ENCODE results near the gene IVNS1ABP. TPM values are rescaled to one million over a fixed set of nuclear protein-coding genes. Genes with fewer than 3 reads are reported as not detected.
"Not testable (repeated sequence)": the region's sequence is repeated elsewhere in the genome, so short reads cannot be mapped to it uniquely, and the experiment has no call there.

The IVNS1ABP gene
- polyA plus RNA-seq (2013, experiment 1 of 2): 17.1 TPM
- polyA plus RNA-seq (2013, experiment 2 of 2): 17.3 TPM

DNA sequence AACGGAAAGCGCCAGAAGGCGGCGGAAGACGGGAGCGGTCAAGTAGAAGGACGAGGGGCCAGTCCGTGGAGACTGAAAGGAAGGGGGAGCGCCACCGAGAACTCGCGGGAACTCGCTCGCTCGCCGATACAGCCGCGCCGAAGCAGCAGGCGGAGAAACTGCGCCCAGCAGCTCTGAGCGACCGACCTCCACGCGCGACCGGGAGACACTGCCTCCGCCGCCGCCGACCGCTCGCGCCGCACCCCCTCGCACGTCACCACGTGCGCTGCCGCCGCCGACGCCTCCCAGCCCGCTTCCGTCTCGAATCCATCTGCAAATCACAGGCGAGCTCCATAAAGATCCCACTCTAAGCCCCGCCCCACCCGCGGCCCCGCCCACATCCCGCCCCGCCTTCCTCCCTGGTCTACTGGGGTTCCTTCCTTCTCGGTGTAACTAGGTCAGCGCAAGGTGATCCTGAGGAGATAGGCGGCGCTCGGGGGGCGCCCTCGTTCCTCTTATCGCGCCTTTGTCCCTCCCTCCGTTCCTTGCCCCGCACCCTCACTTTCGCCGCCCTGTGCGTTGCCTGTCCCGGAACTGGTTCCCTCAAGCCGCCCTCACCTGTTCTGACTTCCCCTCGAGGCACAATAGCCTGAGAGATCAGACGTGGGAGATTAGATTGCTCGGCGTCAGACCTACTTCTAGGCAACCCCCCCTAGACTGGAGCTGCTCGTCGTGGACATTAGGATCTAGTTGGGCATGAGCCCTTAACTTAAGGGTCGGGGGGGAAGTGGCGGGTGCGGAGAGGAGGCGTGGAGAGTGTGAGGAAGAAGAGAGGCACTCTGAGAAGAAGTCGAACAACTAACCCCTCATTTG, at the start of gene IVNS1ABP:
Gene IVNS1ABP (minus strand): TSS at position 210 of the 852 bp plus-strand sequence. CDS start 7,750 bp downstream, outside the sequence.
- Histone ChIP-seq H3K23ac (ENCODE audit: low read length in 2 of 2) (peak within 1 kb of the TSS in 1 of 2 experiments; percentile 57), H3K36me3 (ENCODE audit: control insufficient read depth in 1 of 2, insufficient read depth in 2 of 2, low read depth in 1 of 2, low read length in 2 of 2) (no peaks in the 10 kb centered on the region), H3K27me3 (ENCODE audit: control insufficient read depth in 1 of 2, insufficient read depth in 1 of 2, low read length in 2 of 2) (no peaks in the 10 kb centered on the region), H2BK5ac (ENCODE audit: low read depth, low read length, poor library complexity, severe bottlenecking) (peak within 1 kb of the TSS; percentile 97), H2AK5ac (ENCODE audit: low read length, severe bottlenecking) (peak within 1 kb of the TSS; percentile 98), H3K9me3 (ENCODE audit: control insufficient read depth, low read length) (no peaks in the 10 kb centered on the region), H2AFZ (ENCODE audit: low read depth, low read length) (peak within 1 kb of the TSS; percentile 64), H3K9ac (ENCODE audit: low read length) (peak within 1 kb of the TSS; percentile 95), H4K8ac (ENCODE audit: low read length) (peak within 1 kb of the TSS; percentile 92), H3K14ac (ENCODE audit: low read length in 2 of 2) (peak within 1 kb of the TSS; percentile 2 to 89), H3K4me3 (ENCODE audit: insufficient read depth in 1 of 2, low read depth in 1 of 2, low read length in 2 of 2) (peak within 1 kb of the TSS; percentile 80 to 97), H3K18ac (ENCODE audit: low read depth in 1 of 2, low read length in 2 of 2) (peak within 1 kb of the TSS; percentile 93 to 95), H3K4me2 (ENCODE audit: low read length, poor library complexity, severe bottlenecking) (peak within 1 kb of the TSS; percentile 76), H3K4me1 (ENCODE audit: control insufficient read depth, insufficient read depth, low read depth, low read length) (peaks cover 3% of the 10 kb centered on the region), H3K79me1 (replicated peaks; ENCODE audit: low read length, poor library complexity, severe bottlenecking) (no peaks in the 10 kb centered on the region), H2BK12ac (ENCODE audit: low read length in 2 of 2) (peak within 1 kb of the TSS; percentile 54 to 57), H2BK15ac (ENCODE audit: low read depth, poor library complexity, severe bottlenecking) (peak within 1 kb of the TSS; percentile 93), H3K27ac (ENCODE audit: low read length, poor library complexity, severe bottlenecking) (peak within 1 kb of the TSS; percentile 98), H4K91ac (ENCODE audit: low read length) (peak within 1 kb of the TSS; percentile 80), H2BK120ac (ENCODE audit: low read depth, low read length) (peak within 1 kb of the TSS; percentile 57), H3K4ac (ENCODE audit: low read depth in 1 of 2, low read length in 2 of 2) (peak within 1 kb of the TSS; percentile 81 to 87)
- WGBS: 2% methylated on average over 61 of the region's 80 CpGs
- peak; percentile 91 for DNase-seq

DNA sequence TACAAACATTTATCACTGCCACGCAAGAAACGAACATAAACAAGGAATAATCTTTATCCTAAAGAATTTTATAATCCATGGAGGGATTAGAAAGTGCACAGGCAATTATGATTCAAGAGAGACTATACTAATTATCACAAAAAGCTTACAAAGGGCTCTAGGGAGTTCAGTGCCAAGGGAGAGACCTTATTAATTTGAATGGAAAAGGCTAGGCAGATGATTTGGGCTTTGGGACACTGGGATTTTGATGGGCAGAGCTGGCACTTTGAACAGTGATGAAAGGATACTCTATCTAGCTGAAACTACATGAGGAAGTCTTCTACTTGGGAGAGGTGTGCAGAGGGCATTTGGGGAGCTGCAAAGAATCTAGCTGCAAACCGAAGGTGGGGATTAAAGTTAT, 48.9 kb upstream of the IVNS1ABP start:
- H3K4me1 ChIP-seq (ENCODE audit: control insufficient read depth, insufficient read depth, low read depth, low read length): no peaks in the 10 kb centered on the region
- H3K4me2 ChIP-seq (ENCODE audit: low read length, poor library complexity, severe bottlenecking): no peak overlapping the region
- no peak overlapping the region for H3K4ac ChIP-seq (ENCODE audit: low read depth in 1 of 2, low read length in 2 of 2)
- H4K91ac ChIP-seq (ENCODE audit: low read length): no peak overlapping the region
- 89% methylated on average over 1 of the region's 3 CpGs for WGBS
- no peak overlapping the region for H2BK12ac ChIP-seq (ENCODE audit: low read length in 2 of 2)
- H3K9me3 ChIP-seq (ENCODE audit: control insufficient read depth, low read length): peaks cover 5% of the 10 kb centered on the region
- H3K79me1 ChIP-seq (replicated peaks; ENCODE audit: low read length, poor library complexity, severe bottlenecking): no peaks in the 10 kb centered on the region
- H2BK120ac ChIP-seq (ENCODE audit: low read depth, low read length): no peak overlapping the region
- no peak overlapping the region for H3K23ac ChIP-seq (ENCODE audit: low read length in 2 of 2)
- no peaks in the 10 kb centered on the region for H3K27me3 ChIP-seq (ENCODE audit: control insufficient read depth in 1 of 2, insufficient read depth in 1 of 2, low read length in 2 of 2)
- H2AK5ac ChIP-seq (ENCODE audit: low read length, severe bottlenecking): no peak overlapping the region
- no peak overlapping the region for H3K9ac ChIP-seq (ENCODE audit: low read length)
- H3K36me3 ChIP-seq (ENCODE audit: control insufficient read depth in 1 of 2, insufficient read depth in 2 of 2, low read depth in 1 of 2, low read length in 2 of 2): no peaks in the 10 kb centered on the region
- no peak overlapping the region for H2BK5ac ChIP-seq (ENCODE audit: low read depth, low read length, poor library complexity, severe bottlenecking)
- no peak overlapping the region for H3K18ac ChIP-seq (ENCODE audit: low read depth in 1 of 2, low read length in 2 of 2)
- no peak overlapping the region for H3K14ac ChIP-seq (ENCODE audit: low read length in 2 of 2)
- DNase-seq: no peak
- no peak overlapping the region for H3K27ac ChIP-seq (ENCODE audit: low read length, poor library complexity, severe bottlenecking)
- H2AFZ ChIP-seq (ENCODE audit: low read depth, low read length): no peak overlapping the region
- no peak overlapping the region for H3K4me3 ChIP-seq (ENCODE audit: insufficient read depth in 1 of 2, low read depth in 1 of 2, low read length in 2 of 2)
- no peak overlapping the region for H2BK15ac ChIP-seq (ENCODE audit: low read depth, poor library complexity, severe bottlenecking)
- no peak overlapping the region for H4K8ac ChIP-seq (ENCODE audit: low read length)

DNA sequence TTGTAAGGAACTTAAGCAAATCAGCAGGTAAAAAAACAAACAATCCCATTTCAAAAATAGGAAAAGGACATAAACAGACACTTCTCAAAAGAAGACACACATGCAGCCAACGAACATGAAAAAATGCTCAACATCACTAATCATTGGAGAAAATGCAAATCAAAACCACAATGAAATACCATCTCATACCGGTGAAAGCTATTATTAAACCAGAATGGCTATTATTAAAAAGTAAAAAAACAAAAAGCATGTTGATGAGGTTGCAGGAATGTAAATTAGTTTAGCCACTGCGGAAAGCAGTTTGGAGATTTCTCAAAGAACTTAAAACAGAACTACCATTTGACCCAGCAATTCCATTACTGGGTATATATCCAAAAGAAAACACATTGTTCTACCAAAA, 47.5 kb upstream of the IVNS1ABP start:
- not testable (repeated sequence) for H4K8ac ChIP-seq (ENCODE audit: low read length); H3K27ac ChIP-seq (ENCODE audit: low read length, poor library complexity, severe bottlenecking); H3K9me3 ChIP-seq (ENCODE audit: control insufficient read depth, low read length); H2BK15ac ChIP-seq (ENCODE audit: low read depth, poor library complexity, severe bottlenecking); H3K23ac ChIP-seq (ENCODE audit: low read length in 2 of 2); H4K91ac ChIP-seq (ENCODE audit: low read length); DNase-seq; H3K14ac ChIP-seq (ENCODE audit: low read length in 2 of 2); H2BK12ac ChIP-seq (ENCODE audit: low read length in 2 of 2); H3K36me3 ChIP-seq (ENCODE audit: control insufficient read depth in 1 of 2, insufficient read depth in 2 of 2, low read depth in 1 of 2, low read length in 2 of 2); H2BK5ac ChIP-seq (ENCODE audit: low read depth, low read length, poor library complexity, severe bottlenecking); H3K79me1 ChIP-seq (replicated peaks; ENCODE audit: low read length, poor library complexity, severe bottlenecking); H3K18ac ChIP-seq (ENCODE audit: low read depth in 1 of 2, low read length in 2 of 2); H3K4me3 ChIP-seq (ENCODE audit: insufficient read depth in 1 of 2, low read depth in 1 of 2, low read length in 2 of 2); H3K4me1 ChIP-seq (ENCODE audit: control insufficient read depth, insufficient read depth, low read depth, low read length); H3K4ac ChIP-seq (ENCODE audit: low read depth in 1 of 2, low read length in 2 of 2); H3K4me2 ChIP-seq (ENCODE audit: low read length, poor library complexity, severe bottlenecking); H2BK120ac ChIP-seq (ENCODE audit: low read depth, low read length); H2AFZ ChIP-seq (ENCODE audit: low read depth, low read length); H2AK5ac ChIP-seq (ENCODE audit: low read length, severe bottlenecking); H3K9ac ChIP-seq (ENCODE audit: low read length); H3K27me3 ChIP-seq (ENCODE audit: control insufficient read depth in 1 of 2, insufficient read depth in 1 of 2, low read length in 2 of 2)
- WGBS: 89% methylated on average over 2 of the region's 3 CpGs

DNA sequence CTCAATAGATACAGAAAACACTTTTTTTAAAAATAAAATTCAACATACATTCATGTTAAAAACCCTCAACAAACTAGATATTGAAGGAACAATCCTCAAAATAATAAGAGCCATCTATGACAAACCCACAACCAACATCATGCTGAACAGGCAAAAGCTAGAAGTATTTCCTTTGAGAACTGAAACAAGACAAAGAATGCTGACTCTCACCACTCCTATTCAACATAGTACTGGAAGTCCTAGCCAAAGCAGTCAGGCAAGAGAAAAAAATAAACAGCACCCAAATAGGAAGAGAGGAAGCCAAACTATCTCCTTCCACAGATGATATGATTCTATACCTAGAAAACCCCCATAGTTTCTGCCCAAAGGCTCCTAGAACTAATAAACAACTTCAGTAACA, 46.2 kb upstream of the IVNS1ABP start:
- no peak overlapping the region for H4K8ac ChIP-seq (ENCODE audit: low read length)
- no peaks in the 10 kb centered on the region for H3K79me1 ChIP-seq (replicated peaks; ENCODE audit: low read length, poor library complexity, severe bottlenecking)
- no peak overlapping the region for H2BK12ac ChIP-seq (ENCODE audit: low read length in 2 of 2)
- no peaks in the 10 kb centered on the region for H3K36me3 ChIP-seq (ENCODE audit: control insufficient read depth in 1 of 2, insufficient read depth in 2 of 2, low read depth in 1 of 2, low read length in 2 of 2)
- no peak overlapping the region for H3K4me2 ChIP-seq (ENCODE audit: low read length, poor library complexity, severe bottlenecking)
- H3K9ac ChIP-seq (ENCODE audit: low read length): no peak overlapping the region
- no peak for DNase-seq
- no peak overlapping the region for H2AK5ac ChIP-seq (ENCODE audit: low read length, severe bottlenecking)
- H4K91ac ChIP-seq (ENCODE audit: low read length): no peak overlapping the region
- no peak overlapping the region for H2BK120ac ChIP-seq (ENCODE audit: low read depth, low read length)
- no peak overlapping the region for H3K18ac ChIP-seq (ENCODE audit: low read depth in 1 of 2, low read length in 2 of 2)
- H2AFZ ChIP-seq (ENCODE audit: low read depth, low read length): no peak overlapping the region
- peaks cover 5% of the 10 kb centered on the region for H3K9me3 ChIP-seq (ENCODE audit: control insufficient read depth, low read length)
- H3K23ac ChIP-seq (ENCODE audit: low read length in 2 of 2): no peak overlapping the region
- no peak overlapping the region for H3K27ac ChIP-seq (ENCODE audit: low read length, poor library complexity, severe bottlenecking)
- no peak overlapping the region for H3K14ac ChIP-seq (ENCODE audit: low read length in 2 of 2)
- H3K27me3 ChIP-seq (ENCODE audit: control insufficient read depth in 1 of 2, insufficient read depth in 1 of 2, low read length in 2 of 2): no peaks in the 10 kb centered on the region
- H3K4me1 ChIP-seq (ENCODE audit: control insufficient read depth, insufficient read depth, low read depth, low read length): peaks cover 3% of the 10 kb centered on the region
- H2BK5ac ChIP-seq (ENCODE audit: low read depth, low read length, poor library complexity, severe bottlenecking): no peak overlapping the region
- no peak overlapping the region for H2BK15ac ChIP-seq (ENCODE audit: low read depth, poor library complexity, severe bottlenecking)
- no peak overlapping the region for H3K4me3 ChIP-seq (ENCODE audit: insufficient read depth in 1 of 2, low read depth in 1 of 2, low read length in 2 of 2)
- no peak overlapping the region for H3K4ac ChIP-seq (ENCODE audit: low read depth in 1 of 2, low read length in 2 of 2)
